Measurements from ENCODE around the gene SMARCC2.
"Not testable (repeated sequence)": the region's sequence is repeated elsewhere in the genome, so short reads cannot be mapped to it uniquely, and the experiment has no call there.

Gene SMARCC2

DNA sequence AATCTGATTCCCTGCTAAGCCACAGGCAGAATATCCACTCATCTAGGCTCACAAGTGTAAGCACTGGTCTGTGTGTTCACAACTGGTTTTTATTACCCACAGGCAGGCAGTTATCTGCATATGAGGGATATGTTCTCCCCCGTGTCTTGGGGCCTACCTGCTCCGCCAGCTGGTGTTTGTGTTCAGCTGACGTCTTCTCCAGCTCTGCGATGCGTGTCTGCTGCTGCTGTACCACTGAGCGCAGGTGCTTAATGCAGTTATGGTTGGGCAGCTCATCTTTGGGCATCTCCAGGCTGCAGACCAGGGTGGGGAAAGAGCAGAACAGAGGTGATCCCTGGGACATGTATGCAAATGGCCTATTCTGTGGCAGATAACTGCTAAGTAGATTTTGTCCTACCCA is 18.7 kb upstream of the SMARCC2 start:
- DNase-seq (ENCODE audit: low spot score), result no peak

DNA sequence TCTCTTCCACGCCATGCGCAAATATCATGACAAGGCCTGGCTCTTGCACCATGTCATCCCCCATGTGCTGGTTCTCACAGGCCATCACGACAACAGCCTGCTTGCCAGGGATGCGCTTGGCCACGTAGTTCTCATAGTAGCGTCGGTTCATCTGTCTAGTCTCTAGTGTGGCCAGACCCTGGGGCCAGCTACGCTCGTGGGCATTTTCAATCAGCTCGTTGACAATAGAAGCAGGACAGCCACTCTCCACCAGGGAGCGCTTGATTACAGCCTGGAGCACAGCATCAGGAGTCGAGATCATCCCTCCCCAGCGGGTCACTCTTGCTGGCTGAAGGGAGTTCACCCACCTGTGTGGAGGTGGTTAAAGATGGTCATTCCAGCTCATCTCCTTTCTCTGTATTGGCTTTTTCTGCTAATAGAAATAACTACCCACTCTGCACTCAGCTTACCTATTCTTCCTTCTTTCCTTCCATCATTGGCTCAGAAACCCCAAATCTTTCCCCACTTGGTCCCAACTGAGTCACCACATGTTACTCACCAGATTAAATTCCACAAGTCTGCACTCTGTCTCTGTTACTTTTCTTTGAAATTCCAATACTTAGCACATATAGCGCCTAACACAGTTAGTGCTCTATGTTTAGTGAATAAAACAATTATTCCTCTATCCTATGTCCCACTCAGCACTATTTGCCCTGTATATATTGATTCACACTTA is 17.3 kb upstream of the SMARCC2 start:
- peak; percentile 82 for DNase-seq (ENCODE audit: low spot score)

DNA sequence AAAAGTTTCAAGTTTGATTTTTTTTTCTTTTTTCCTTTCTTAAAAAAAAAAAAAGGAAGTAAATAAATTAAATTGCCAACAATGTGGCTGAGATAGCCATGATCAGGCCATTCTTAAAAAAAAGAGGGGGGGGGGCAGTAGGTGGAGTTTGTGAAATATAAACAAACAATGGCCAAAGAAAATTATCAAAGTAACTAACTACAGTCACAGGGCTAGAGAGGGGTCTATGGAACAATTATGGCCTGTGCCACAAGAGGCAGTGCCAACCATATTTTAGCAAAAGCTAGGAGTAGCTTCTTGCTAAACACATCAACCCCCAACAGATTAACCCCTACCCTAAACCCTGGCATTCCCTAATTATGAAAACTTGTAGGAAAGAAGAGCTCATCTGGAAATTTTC is 16.2 kb upstream of the SMARCC2 start:
- no peak for DNase-seq (ENCODE audit: low spot score)

DNA sequence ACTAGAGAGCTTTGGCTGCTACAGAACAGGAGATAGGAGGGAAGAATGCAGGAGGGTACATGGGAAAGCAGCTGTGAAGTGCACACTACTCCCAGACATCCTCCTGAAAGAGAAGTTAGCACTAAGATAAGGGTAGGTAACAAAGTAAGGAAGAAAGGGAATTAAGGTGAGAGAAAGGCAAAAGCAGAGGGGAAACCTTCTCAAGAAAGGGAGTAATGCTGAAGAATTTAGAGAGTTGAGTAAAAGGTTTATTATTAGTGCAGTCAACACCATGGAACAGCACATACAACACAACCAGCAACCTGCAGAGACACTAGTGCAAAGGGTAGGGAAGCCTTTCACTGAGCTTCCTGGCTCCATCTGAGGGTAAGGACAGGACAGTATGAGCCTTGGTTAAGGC is 15.0 kb upstream of the SMARCC2 start:
- DNase-seq (ENCODE audit: low spot score), result no peak

DNA sequence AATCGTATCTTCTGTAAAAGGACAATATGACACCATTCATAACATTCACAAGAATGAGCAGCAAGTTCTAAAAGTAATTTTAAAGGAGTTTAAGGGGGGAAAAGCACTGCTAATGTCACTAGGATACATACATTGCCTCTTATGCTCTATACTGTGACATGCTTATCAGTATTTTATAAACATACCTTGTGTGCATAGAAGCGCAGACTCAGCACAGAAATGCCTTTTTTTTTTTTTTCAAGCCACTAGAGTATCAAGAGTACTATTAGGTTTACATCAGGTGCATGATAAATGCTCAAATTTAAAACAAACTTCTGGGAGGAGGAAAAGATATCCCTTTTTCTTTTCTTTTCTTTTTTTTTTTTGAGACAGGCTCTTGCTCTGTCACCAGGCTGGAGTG is 13.6 kb upstream of the SMARCC2 start:
- no peak for DNase-seq (ENCODE audit: low spot score)

DNA sequence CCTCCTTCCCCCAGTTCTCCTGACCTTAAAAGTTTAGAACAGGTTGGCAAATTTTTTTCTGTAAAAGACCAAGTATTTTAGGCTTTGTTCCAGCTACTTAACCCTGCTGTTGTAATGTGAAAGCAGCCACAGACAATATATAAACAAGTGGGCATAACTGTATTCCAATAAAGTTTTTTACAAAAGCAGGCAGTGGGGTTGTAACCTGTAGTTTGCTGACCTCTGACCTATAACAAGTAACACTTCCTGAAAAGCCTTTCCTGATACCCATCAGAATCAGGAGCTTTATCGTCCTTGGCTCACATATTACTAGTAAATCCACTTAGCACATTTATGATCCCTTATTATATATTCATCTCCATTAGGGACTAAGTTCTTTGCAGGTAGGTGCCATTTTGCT is 13.1 kb upstream of the SMARCC2 start:
- DNase-seq (ENCODE audit: low spot score), result no peak

DNA sequence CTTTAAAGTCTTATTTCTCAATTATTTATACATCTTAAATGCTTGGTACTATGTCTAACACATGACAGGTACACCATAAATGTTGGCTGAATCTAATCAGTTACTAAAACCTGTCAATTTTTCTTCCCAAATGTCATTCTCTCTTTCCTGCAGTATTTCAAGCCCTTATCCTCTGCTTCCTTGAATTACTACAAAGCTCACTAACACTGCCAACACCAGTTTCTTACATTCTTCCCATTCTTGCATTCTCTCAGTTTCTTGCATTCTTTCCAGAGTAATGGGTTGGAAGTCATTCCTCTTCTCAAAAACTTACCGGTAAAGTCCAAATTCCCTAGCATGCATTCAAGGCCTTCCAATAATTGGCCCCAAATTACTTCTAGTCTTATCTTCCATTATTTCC is 9.6 kb upstream of the SMARCC2 start:
- no peak for DNase-seq (ENCODE audit: low spot score)

DNA sequence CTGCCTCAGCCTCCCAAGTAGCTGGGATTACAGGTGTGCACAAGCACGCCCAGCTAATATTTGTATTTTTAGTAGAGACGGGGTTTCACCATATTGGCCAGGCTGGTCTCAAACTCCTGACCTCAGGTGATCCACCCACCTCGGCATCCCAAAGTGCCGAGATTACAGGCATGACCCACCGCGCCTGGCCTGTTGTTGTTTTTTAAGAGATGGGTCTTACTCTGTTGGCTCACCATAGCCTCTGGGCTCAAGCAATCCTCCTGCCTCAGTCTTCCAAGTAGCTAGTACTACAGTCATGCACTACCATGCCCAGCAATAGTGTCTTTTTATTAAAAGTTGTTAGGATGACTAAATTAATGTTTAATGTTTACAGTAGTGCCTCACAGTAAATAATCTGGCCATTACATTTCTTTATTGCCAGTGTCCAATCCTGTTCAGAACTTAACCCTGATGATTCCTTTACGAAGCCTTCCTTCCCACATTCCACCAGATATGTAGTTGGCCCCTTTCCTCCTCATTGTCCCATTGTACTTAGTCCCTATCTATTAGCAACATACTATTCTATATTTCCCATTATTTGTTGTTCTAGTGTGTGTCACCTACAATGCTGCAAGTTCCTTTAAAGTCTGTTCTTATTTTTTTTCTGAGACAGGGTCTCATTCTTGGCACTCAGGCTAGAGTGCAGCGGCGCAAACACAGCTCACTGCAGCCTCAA is 8.8 kb upstream of the SMARCC2 start:
- no peak for DNase-seq (ENCODE audit: low spot score)

DNA sequence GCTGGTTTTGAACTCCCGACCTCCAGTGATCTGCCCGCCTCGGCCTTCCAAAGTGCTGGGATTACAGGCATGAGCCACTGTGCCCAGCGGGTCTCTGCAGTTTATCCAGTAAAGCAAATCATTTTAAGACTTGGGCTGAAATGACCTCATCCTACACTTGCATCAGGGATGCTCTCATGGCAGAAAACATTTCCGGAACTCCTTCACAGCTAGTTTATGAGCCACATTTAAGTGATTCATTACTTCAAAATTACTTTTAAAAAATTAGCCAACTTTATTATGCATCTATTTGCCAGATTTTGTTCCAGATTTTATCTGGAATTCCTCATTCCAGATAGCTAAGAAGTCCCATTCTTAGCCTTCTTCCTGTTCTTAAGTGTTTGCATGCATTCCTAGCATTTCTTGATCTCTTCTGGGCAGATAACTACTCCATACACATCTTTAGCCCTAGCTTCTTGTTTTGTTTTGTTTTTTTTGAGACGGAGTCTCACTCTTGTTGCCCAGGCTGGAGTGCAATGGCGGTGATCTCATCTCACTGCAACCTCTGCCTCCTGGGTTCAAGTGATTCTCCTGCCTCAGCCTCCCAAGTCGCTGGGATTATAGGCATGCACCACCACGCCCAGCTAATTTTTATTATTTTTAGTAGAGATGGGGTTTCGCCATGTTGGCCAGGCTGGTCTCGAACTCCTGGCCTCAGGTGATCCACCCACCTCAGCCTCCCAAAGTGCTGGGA is 7.7 kb upstream of the SMARCC2 start:
- DNase-seq (ENCODE audit: low spot score), result not testable (repeated sequence)

DNA sequence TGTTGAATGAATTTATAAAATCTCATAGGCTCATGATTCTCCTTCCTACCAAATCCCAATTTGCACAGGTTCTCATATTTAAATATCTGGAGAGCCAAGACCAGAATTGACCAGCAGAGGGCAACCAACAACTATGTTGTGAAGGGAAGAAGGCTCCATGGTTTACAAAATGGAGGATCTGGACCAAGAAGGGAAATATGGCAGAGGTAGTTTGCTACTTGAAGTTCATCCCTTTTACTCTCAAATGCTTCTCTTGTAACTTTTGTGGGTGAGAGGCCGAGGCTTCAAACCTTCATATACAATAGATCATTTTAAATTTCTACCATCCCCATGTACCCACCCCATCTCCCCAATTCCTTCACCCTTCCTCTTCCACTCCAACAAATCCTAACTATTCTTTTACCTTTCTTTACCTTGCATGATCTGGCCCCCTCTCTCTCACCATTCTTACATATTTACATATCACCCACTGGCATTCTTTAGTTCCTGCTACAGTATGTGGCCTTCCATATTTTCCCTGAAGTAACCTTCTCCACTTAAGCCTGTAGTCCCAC is 3.8 kb upstream of the SMARCC2 start:
- DNase-seq (ENCODE audit: low spot score), result peak; percentile 64

DNA sequence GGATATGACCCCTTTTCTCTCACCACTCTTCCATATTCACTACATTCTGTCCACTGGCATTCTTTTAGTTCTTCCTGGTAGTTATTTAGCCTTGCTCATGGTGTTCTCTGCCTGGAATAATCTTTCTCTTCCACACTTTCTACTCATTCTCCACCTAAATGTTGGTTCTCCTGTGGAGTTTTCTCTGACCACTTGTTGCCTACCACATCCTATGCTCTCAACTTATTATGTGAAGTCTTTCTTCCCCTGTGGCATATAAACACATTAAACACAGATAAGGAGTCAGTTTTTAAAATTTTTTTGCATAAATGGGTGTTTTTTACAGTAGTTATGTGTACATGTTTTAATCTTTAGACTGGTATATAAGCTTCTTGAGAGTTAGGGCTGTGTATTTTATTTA is 3.3 kb upstream of the SMARCC2 start:
- no peak for DNase-seq (ENCODE audit: low spot score)

DNA sequence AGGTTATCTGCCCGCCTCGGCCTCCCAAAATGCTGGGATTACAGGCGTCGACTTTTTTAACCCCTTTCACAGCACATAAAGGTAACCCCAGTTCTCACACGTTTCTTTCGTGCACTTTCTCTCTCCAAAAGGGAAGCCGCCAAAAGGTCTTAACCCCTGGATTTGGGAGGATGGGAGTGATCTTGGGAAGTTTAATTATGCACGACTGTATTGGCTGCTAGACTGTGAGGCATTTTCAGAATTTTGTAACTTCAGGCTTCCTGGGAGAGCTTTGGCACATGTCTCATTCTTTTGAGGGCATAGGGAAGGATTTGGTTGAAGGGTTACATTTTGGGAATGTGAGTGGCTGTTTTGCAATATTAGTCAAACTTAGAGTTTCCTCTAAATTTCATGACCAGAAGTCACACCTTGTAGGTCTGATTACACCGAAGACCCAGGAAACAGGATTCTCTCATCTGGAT is 1.4 kb upstream of the SMARCC2 start:
- no peak for DNase-seq (ENCODE audit: low spot score)

DNA sequence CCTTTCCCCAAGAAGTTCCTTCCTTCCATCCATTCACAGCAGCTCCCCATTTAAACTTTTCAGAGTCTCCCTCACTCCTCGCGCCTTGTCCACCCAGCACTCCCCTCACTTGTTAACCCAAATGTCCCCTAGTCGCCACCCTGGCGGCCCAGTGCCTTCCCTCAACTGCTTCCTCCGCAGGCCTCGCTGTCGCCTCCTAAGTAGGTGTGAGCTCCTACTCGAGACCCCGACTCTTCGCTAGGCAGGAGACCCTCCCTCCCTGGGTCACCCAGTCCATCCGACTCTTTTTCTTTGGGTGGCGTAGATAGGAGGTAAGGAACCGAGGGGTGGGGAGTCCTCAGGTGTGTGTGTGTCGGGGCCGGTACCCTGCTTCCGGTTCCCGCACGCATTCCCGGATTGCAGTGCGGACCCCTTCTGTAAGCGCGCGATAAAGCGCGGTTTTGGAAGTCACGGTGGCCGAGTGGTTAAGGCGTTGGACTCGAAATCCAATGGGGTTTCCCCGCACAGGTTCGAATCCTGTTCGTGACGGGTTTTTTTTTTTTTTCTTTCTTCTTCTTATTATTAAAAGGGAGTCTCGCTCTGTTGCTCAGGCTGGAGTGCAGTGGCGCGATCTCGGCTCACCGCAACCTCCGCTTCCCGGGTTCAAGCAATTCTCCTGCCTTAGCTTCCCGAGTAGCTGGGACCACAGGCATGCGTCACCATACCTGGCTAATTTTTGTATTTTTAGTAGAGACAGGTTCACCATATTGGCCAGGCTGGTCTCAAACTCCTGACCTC is 823 bp upstream of the SMARCC2 start:
- peak; percentile 80 for DNase-seq (ENCODE audit: low spot score)

DNA sequence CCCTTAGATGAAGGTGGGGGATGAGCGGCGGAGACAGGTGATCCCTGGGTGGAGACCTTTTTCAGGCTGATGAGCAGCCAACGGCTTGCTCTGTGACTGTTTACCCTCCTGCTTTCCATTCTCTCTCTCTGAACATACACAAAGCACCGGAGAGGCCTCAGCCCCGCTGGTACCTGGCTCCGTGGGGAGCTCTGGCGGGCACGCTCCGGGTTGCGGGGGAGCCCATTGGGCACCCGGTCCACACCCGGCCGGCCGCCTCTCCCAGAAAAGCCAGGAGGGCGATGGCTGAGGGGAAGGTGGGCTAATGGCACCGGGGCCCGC is 545 bp downstream of the SMARCC2 start:
- DNase-seq (ENCODE audit: low spot score), result peak; percentile 24

DNA sequence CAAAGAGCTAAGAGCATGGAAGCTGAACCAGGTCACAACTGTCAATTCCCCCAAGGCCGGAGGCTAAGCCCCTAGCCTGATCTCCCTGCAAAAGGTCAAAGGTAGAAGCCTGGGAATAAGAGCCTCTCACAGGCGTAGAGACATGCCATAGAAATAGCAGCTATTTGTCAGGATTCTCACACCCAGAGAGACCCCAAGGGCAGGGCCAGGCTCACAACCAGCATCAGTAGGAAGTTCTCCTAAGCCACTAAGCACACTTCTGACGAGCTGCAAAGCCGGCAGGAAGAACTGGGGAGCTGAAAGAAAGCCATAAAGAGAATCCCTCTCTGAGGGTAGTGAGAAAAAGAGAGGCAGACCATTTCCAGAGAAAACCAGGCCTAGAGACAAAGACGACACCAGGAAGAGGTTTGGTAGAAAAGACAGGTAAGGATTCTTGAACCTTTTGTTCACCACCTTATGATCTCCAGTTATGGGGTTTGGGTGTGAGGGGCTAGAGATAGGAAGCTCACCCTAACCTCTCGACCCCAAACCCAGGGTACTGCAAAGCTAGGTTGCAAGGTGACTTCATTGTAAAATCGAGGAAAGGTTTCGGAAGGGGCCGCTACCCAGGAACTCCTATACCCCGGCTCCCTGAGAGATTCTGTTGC is 1.0 kb downstream of the SMARCC2 start:
- DNase-seq (ENCODE audit: low spot score), result no peak

DNA sequence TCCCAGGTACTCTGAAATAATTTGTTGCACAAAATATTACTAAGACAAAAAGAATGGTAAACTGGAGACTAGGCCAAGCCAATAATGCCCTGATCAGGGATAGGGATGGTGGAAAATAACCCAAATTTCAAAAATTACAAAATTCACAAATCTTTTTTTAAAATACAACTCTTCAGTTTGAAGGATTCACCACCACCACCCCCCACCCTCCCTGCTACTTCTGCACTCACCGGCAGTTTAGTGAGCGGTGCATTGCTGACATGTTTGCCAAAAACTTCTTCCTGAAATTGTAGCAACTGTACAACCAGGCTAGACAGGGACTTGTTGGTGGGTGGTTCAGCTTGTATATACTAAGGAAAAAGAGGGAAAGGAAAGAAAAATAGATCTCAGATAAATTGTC is 2.3 kb downstream of the SMARCC2 start:
- DNase-seq (ENCODE audit: low spot score), result no peak

DNA sequence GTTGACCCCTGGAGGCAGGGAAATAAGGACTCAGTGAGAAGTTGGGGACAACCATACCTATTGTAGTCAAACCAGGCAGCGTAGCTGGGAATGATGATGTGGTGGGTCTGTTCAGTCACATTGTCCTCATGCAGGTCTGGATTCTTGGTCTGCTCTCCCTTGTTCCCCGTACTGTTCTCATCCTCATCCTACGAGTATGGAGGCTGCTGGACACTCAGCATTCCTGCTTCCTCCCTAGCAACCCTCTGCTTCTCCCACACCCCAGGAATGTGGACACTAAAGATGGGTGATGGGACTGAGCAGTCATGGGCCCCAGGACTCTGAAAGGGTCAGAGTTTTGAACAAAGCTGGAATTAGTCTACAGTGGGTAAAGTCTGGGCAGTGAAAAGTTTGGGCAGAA is 10.9 kb downstream of the SMARCC2 start:
- no peak for DNase-seq (ENCODE audit: low spot score)

DNA sequence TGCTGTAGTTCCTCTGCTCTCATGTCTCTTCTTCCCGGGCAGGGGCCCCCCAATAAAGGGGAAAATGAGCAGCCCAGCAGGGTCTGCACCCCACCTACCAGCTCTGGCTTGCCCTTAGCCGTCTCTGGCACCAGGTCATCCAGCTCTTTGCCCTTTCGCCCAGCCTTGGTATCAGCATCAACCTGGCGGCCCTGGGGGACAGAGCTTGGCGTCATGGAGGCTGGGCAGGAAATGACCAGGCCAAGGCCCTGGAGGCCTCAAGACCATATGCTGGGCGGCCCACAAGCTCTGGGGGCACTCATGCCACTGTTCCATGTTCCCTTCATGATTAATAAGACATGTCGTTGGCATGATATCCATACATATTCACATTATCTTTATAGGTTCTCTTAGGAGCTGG is 16.4 kb downstream of the SMARCC2 start:
- no peak for DNase-seq (ENCODE audit: low spot score)

DNA sequence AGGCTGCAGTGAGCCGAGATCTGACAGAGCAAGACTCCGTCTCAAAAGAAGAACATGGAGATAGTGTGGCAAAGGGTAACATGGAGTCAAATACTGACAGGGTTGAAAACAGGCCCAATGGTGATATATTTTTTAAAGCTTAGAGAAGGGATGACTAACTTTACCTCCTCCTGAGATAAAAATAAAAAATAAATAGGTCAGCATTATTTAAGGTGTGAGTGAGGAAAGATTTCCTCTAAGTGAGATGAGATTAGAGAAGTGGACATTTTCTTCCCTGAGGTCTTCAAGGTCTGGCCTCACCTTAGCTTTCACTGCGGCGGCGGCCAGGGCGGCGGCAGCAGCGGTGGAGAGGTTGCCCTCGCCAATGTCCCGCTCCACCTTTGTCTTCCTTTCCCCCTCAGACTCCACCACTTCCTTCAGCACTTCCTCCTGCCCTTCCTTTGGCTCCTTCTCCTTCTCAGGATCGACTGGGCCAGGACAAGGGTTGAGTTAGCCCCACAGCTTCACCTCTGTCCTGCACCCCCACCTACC is 20.0 kb downstream of the SMARCC2 start:
- no peak for DNase-seq (ENCODE audit: low spot score)

DNA sequence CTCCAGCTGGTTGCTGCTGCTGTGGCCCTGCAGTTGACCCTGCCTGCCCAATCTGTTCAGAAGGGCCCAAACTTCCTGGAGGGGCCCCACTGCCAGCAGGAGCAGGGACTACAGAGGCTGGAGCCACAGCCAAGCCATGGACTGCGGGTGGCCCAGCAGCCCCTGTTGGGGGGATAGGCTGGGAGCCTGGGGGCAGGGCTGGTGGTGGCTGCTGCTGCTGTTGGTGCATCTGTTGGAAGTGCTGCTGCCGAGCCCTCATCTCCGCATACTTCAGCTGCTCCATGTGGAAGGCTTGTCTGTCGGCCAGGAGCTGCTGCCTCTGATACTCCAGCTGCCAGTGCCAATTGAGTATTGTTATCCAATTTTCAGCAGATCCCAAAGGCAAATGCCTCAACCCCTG is 23.9 kb downstream of the SMARCC2 start:
- no peak for DNase-seq (ENCODE audit: low spot score)

DNA sequence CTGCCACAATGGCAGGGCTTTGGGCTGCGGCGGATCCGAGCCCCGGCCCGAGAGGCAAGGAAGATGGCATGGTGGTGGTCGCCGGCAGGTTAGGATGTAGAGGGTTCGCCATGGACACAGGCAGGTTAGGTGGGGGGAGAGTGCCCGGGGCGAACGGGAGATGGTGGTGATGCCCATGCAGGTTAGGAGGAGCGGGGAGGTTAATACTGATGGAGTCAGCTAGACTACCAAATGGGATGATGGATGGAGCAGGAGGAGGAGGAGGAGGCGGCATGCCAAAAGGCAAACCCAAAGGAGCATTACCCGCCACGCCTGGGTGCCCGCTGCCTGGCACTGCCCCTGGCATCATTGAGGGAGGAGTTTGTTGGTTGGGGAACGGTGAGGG is 24.9 kb downstream of the SMARCC2 start:
- DNase-seq (ENCODE audit: low spot score), result no peak

All from iPS-NIHi11 (cell line).